ENCODE results near the gene HHIP. TPM values are rescaled to one million over a fixed set of nuclear protein-coding genes. Genes with fewer than 3 reads are reported as not detected.

The HHIP gene
- total and polyA plus RNA-seq, 2 donors from 2014 or later = 0.85 to 2.5 TPM

DNA sequence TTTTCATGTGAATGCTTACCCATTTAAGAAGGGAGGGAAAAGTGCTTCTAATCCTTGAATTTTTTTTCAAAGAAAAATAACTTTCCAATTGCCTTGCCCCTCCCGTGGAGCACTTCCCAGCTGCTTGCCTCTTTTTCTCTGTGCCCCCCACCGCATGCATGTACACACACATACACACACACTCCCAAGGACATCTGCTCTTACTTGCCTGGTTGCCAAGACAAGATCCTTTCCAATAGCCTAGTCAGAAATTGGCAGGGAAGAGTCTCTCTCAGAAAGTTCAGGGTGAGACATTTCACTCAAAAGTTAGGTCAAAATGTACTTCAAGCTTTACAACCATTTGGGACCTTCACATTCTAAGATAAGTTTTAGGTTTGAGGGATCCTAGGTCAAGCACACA, 10.9 kb downstream of the HHIP start:
- Histone ChIP-seq H3K4me1 (ENCODE audit: control insufficient read depth in 2 of 3, insufficient read depth in 2 of 3, low read depth in 1 of 3, low read length in 3 of 3) (no peaks in the 10 kb centered on the region), H3K36me3 (ENCODE audit: control insufficient read depth in 2 of 3, insufficient read depth in 3 of 3, low read length in 3 of 3) (no peaks in the 10 kb centered on the region), H3K27ac (ENCODE audit: low read depth in 2 of 2, low read length in 2 of 2) (no peak overlapping the region), H3K9ac (ENCODE audit: low read length in 3 of 3) (no peak overlapping the region), H3K9me3 (ENCODE audit: control insufficient read depth in 2 of 3, insufficient read depth in 1 of 3, low read length in 3 of 3) (no peaks in the 10 kb centered on the region), H3K27me3 (ENCODE audit: control insufficient read depth, insufficient read depth, low read length) (no peaks in the 10 kb centered on the region), H3K4me3 (ENCODE audit: low read length in 3 of 3) (no peak overlapping the region)
- no peak for FAIRE-seq
- DNase-seq = no peak
- no peak for TF ChIP-seq CTCF (IDR thresholded peaks at IDR 0.05; ENCODE audit: borderline replicate concordance, extremely low read depth, insufficient read depth)
- intact Hi-C loops (cut with DNase I) = no loop called here

GRCh38 chr4:144658015-144658567, 12.1 kb downstream of the HHIP start:
- Histone ChIP-seq H3K4me1 (ENCODE audit: control insufficient read depth in 2 of 3, insufficient read depth in 2 of 3, low read depth in 1 of 3, low read length in 3 of 3) (no peaks in the 10 kb centered on the region), H3K4me3 (ENCODE audit: low read length in 3 of 3) (no peak overlapping the region), H3K36me3 (ENCODE audit: control insufficient read depth in 2 of 3, insufficient read depth in 3 of 3, low read length in 3 of 3) (no peaks in the 10 kb centered on the region), H3K9me3 (ENCODE audit: control insufficient read depth in 2 of 3, insufficient read depth in 1 of 3, low read length in 3 of 3) (no peaks in the 10 kb centered on the region), H3K27me3 (ENCODE audit: control insufficient read depth, insufficient read depth, low read length) (no peaks in the 10 kb centered on the region), H3K9ac (ENCODE audit: low read length in 3 of 3) (no peak overlapping the region), H3K27ac (ENCODE audit: low read depth in 2 of 2, low read length in 2 of 2) (no peak overlapping the region)
- DNase-seq (no peak), FAIRE-seq (no peak)
- no peak for TF ChIP-seq CTCF (IDR thresholded peaks at IDR 0.05; ENCODE audit: borderline replicate concordance, extremely low read depth, insufficient read depth)
- intact Hi-C loops (cut with DNase I) = no loop called here

GRCh38 chr4:144658903-144659302, 12.9 kb downstream of the HHIP start:
- FAIRE-seq = no peak
- H3K4me1 ChIP-seq (ENCODE audit: control insufficient read depth in 2 of 3, insufficient read depth in 2 of 3, low read depth in 1 of 3, low read length in 3 of 3) = no peaks in the 10 kb centered on the region
- H3K36me3 ChIP-seq (ENCODE audit: control insufficient read depth in 2 of 3, insufficient read depth in 3 of 3, low read length in 3 of 3) = no peaks in the 10 kb centered on the region
- DNase-seq = no peak
- TF ChIP-seq CTCF (IDR thresholded peaks at IDR 0.05; ENCODE audit: borderline replicate concordance, extremely low read depth, insufficient read depth) = no peak
- H3K4me3 ChIP-seq (ENCODE audit: low read length in 3 of 3) = no peak overlapping the region
- H3K9ac ChIP-seq (ENCODE audit: low read length in 3 of 3) = no peak overlapping the region
- intact Hi-C loops (cut with DNase I) = no loop called here
- no peak overlapping the region for H3K27ac ChIP-seq (ENCODE audit: low read depth in 2 of 2, low read length in 2 of 2)
- no peaks in the 10 kb centered on the region for H3K9me3 ChIP-seq (ENCODE audit: control insufficient read depth in 2 of 3, insufficient read depth in 1 of 3, low read length in 3 of 3)
- no peaks in the 10 kb centered on the region for H3K27me3 ChIP-seq (ENCODE audit: control insufficient read depth, insufficient read depth, low read length)

DNA sequence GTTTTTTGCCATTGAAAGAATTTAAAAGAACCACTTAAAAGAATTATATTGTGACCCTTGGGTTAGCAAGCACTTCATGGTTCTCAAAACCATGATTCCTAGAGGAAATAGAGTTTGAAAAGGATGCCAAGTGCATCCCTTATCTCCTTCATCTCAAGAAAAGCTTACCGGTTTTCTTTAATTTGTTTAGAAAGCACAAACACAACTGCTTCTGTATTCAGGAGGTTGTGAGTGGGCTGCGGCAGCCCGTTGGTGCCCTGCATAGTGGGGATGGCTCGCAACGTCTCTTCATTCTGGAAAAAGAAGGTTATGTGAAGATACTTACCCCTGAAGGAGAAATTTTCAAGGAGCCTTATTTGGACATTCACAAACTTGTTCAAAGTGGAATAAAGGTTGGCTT, 13.5 kb downstream of the HHIP start:
- H3K9ac ChIP-seq (ENCODE audit: low read length in 3 of 3) = no peak overlapping the region
- intact Hi-C loops (cut with DNase I) = no loop called here
- TF ChIP-seq CTCF (IDR thresholded peaks at IDR 0.05; ENCODE audit: borderline replicate concordance, extremely low read depth, insufficient read depth) = no peak
- no peak for FAIRE-seq
- DNase-seq = no peak
- no peak overlapping the region for H3K4me3 ChIP-seq (ENCODE audit: low read length in 3 of 3)
- H3K4me1 ChIP-seq (ENCODE audit: control insufficient read depth in 2 of 3, insufficient read depth in 2 of 3, low read depth in 1 of 3, low read length in 3 of 3) = no peaks in the 10 kb centered on the region
- no peaks in the 10 kb centered on the region for H3K9me3 ChIP-seq (ENCODE audit: control insufficient read depth in 2 of 3, insufficient read depth in 1 of 3, low read length in 3 of 3)
- H3K27ac ChIP-seq (ENCODE audit: low read depth in 2 of 2, low read length in 2 of 2) = no peak overlapping the region
- no peaks in the 10 kb centered on the region for H3K36me3 ChIP-seq (ENCODE audit: control insufficient read depth in 2 of 3, insufficient read depth in 3 of 3, low read length in 3 of 3)
- H3K27me3 ChIP-seq (ENCODE audit: control insufficient read depth, insufficient read depth, low read length) = no peaks in the 10 kb centered on the region

Data from kidney (tissue), 14 donors.